ENCODE results near the gene KRTDAP. TPM values are rescaled to one million over a fixed set of nuclear protein-coding genes. Genes with fewer than 3 reads are reported as not detected.

The KRTDAP gene
- total and polyA plus RNA-seq, 9 of the 15 experiments (the other 6 are each of a cell fraction or from before 2014, with no cell fraction given), result not detected

DNA sequence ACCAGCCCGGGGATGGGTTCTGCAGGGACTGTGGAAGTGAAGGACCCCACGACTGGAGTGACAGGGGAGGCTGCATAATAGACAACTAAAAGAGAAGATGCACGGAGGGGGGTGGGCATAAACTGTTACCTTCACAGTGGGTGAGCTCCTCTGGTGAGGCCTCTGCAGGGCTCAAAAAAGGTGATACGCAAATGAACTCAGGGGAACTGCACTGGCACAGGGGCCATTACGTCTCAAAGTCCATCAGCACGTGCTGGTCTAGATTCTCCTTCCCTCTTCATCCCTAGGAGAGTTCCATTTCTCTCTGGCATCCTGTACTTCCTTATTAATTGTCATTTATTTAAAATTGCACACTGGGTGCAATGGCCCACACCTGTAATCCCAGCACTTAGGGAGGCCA is 50.3 kb downstream of the KRTDAP start:
- Histone ChIP-seq H3K79me2 (ENCODE audit: control insufficient read depth, insufficient read depth, low read length) (no peaks in the 10 kb centered on the region), H3K36me3 (ENCODE audit: control insufficient read depth, insufficient read depth, low read length) (no peaks in the 10 kb centered on the region), H3K9ac (ENCODE audit: insufficient read depth in 1 of 2, low read depth in 2 of 2, low read length in 2 of 2) (no peak overlapping the region), H3K27me3 (ENCODE audit: control insufficient read depth in 2 of 2, insufficient read depth in 2 of 2, low read length in 2 of 2) (peaks cover 8 to 42% of the 10 kb centered on the region in 2 experiments), H4K20me1 (replicated peaks; ENCODE audit: control insufficient read depth, insufficient read depth, low read length) (no peaks in the 10 kb centered on the region), H3K9me3 (replicated peaks; ENCODE audit: control insufficient read depth, insufficient read depth, low read depth, low read length) (no peaks in the 10 kb centered on the region), H3K4me1 (replicated peaks in 1 of 2; ENCODE audit: control insufficient read depth in 2 of 2, insufficient read depth in 2 of 2, low read length in 2 of 2) (peaks cover 12 to 15% of the 10 kb centered on the region in 2 experiments; a peak in 4 of 5 replicates), H3K4me2 (ENCODE audit: insufficient read depth, low read length) (no peak overlapping the region), H3K4me3 (no peak overlapping the region), H2AFZ (ENCODE audit: low read depth, low read length) (no peak overlapping the region), H3K9me1 (ENCODE audit: control insufficient read depth, insufficient read depth, low read length) (no peaks in the 10 kb centered on the region), H3K27ac (ENCODE audit: extremely low read depth, low read depth, low read length) (no peak overlapping the region)
- 31% methylated on average over 6 of the region's 6 CpGs for WGBS (ENCODE audit: insufficient coverage, low coverage, missing lambda C conversion rate)
- in situ Hi-C loops (cut with MboI) (no loop called here), intact Hi-C loops (cut with micrococcal nuclease) (no loop called here)
- TF ChIP-seq RBFOX2 (IDR thresholded peaks at IDR 0.05; ENCODE audit: low read depth, low read length), result no peak
- TF ChIP-seq, protein P1, sequence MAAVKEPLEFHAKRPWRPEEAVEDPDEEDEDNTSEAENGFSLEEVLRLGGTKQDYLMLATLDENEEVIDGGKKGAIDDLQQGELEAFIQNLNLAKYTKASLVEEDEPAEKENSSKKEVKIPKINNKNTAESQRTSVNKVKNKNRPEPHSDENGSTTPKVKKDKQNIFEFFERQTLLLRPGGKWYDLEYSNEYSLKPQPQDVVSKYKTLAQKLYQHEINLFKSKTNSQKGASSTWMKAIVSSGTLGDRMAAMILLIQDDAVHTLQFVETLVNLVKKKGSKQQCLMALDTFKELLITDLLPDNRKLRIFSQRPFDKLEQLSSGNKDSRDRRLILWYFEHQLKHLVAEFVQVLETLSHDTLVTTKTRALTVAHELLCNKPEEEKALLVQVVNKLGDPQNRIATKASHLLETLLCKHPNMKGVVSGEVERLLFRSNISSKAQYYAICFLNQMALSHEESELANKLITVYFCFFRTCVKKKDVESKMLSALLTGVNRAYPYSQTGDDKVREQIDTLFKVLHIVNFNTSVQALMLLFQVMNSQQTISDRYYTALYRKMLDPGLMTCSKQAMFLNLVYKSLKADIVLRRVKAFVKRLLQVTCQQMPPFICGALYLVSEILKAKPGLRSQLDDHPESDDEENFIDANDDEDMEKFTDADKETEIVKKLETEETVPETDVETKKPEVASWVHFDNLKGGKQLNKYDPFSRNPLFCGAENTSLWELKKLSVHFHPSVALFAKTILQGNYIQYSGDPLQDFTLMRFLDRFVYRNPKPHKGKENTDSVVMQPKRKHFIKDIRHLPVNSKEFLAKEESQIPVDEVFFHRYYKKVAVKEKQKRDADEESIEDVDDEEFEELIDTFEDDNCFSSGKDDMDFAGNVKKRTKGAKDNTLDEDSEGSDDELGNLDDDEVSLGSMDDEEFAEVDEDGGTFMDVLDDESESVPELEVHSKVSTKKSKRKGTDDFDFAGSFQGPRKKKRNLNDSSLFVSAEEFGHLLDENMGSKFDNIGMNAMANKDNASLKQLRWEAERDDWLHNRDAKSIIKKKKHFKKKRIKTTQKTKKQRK (IDR thresholded peaks at IDR 0.05; ENCODE audit: borderline replicate concordance, low read depth, low read length), result no peak
- TF ChIP-seq, protein P2, sequence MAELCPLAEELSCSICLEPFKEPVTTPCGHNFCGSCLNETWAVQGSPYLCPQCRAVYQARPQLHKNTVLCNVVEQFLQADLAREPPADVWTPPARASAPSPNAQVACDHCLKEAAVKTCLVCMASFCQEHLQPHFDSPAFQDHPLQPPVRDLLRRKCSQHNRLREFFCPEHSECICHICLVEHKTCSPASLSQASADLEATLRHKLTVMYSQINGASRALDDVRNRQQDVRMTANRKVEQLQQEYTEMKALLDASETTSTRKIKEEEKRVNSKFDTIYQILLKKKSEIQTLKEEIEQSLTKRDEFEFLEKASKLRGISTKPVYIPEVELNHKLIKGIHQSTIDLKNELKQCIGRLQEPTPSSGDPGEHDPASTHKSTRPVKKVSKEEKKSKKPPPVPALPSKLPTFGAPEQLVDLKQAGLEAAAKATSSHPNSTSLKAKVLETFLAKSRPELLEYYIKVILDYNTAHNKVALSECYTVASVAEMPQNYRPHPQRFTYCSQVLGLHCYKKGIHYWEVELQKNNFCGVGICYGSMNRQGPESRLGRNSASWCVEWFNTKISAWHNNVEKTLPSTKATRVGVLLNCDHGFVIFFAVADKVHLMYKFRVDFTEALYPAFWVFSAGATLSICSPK (IDR thresholded peaks at IDR 0.05; ENCODE audit: borderline replicate concordance), result no peak
- POLR2A ChIA-PET, result interaction anchor here (0.6 to 2.1 kb wide), 3 partner anchors 9 to 258 kb away, joined by 3 to 6 read pairs (median 4); no protein-coding TSS in a partner anchor
- DNase-seq (ENCODE audit: extremely low read depth in 1 of 4, low spot score in 3 of 4) (no peak), ATAC-seq (no peak), FAIRE-seq (no peak)
- CTCF ChIA-PET (ENCODE audit: low intra/inter-chr PET ratio), result no interaction called here
- no TSS peak for BruUV-seq (replicated peaks)

Data from K562 (cell line).